Limb (tissue), 2 donors: ENCODE measurements around the gene PER2.

ENCODE experiments used
- DNase-seq, 2 donors: peaks; one replicate each; pipeline ENCODE4 v3.0.0-alpha.2; 2016; ENCODE audit errors: extremely low spot score in 2 of 2

Gene PER2

GRCh38 chr2:238231809-238232208, 56.6 kb downstream of the PER2 start:
- DNase-seq = no peak

GRCh38 chr2:238231251-238231793, 57.1 kb downstream of the PER2 start:
- DNase-seq = peak; percentile 19 to 87

GRCh38 chr2:238230699-238231098, 57.7 kb downstream of the PER2 start:
- DNase-seq = no peak

GRCh38 chr2:238228700-238229099, 59.7 kb downstream of the PER2 start:
- DNase-seq = no peak

- no peak for DNase-seq
Measured at GRCh38 chr2:238227587-238228032, 60.8 kb downstream of the PER2 start.

- no peak for DNase-seq
Measured at GRCh38 chr2:238226698-238227586, 61.5 kb downstream of the PER2 start.

GRCh38 chr2:238225911-238226697, 62.3 kb downstream of the PER2 start:
- DNase-seq = peak in 1 of 2 donors; percentile 49

GRCh38 chr2:238225121-238225520, 63.3 kb downstream of the PER2 start:
- no peak for DNase-seq

GRCh38 chr2:238224356-238225035, 63.9 kb downstream of the PER2 start:
- no peak for DNase-seq

- no peak for DNase-seq
Measured at GRCh38 chr2:238220892-238221521, 67.4 kb downstream of the PER2 start.

- DNase-seq = no peak
Measured at GRCh38 chr2:238220274-238220891, 68.0 kb downstream of the PER2 start.

- DNase-seq = peak in 1 of 2 donors; percentile 57
Measured at GRCh38 chr2:238216651-238217184, 71.7 kb downstream of the PER2 start.

GRCh38 chr2:238207006-238207405, 81.4 kb downstream of the PER2 start:
- DNase-seq = no peak

- no peak for DNase-seq
Measured at GRCh38 chr2:238203973-238204683, 84.3 kb downstream of the PER2 start.

GRCh38 chr2:238203094-238203972, 85.1 kb downstream of the PER2 start, which contains the start of gene ILKAP:
Gene ILKAP (minus strand): TSS chr2:238203695. CDS start chr2:238203553, 142 bp downstream.
- peak; percentile 87 to 94 for DNase-seq

- DNase-seq = no peak
Measured at GRCh38 chr2:238202326-238203093, 85.9 kb downstream of the PER2 start.
